ENCODE measurements around the gene KIF1A. TPM values are rescaled to one million over a fixed set of nuclear protein-coding genes. Genes with fewer than 3 reads are reported as not detected.

The KIF1A gene
- total and polyA plus RNA-seq, 10 of the 15 experiments (the other 5 are each of a cell fraction or from before 2014, with no cell fraction given), result 0.04 to 0.95 (median 0.06) TPM; not detected in 5

DNA sequence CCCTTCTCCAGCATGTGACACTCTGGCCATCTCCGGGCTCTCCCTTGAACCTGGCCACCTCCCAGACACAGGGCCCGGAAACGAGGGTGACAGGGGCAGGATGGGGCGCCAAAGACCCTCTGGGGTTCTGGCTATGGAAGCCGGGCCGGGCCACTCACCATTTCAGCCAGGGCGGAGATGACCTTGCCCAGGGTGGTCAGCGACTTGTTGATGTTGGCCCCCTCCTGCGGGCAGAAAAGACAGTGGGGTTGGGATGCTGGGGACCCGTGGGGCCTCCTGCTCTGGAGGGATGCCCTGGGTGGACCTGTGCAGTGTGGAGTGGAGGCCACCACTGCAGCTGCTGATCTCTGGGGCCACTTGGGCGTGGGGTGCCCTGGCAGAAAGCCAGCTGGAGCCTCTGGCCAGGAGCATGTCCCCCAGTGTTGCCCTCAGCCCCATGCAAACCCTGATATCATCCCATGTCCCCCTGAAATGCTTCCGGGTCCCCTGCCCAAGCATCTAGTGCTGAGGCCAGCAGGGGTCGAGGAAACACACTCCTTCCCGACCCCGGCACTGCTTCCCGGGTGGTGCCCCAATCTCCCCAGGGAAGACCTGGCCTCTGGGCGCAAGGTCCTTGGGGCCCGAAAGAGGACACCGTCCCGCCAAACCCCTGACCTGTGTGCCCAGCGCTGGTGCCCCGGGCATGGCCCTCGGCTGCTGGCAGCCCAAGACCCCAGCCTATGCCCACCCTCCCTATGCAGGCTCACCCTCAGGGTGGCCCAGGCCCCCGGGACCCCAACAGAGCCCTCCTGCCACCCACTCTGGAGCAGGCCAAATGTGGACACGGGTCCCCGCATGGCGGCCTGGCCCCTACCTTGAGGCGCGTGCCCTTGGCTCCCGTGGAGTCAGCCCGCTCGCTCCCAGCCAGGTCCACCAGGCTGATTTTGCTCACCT is 36.9 kb downstream of the KIF1A start:
- no peak overlapping the region for H3K4me2 ChIP-seq (ENCODE audit: control insufficient read depth, insufficient read depth)
- H2AFZ ChIP-seq (ENCODE audit: control insufficient read depth, low read depth, low read length), result no peak overlapping the region
- no TSS peak for BruUV-seq (replicated peaks)
- H3K4me1 ChIP-seq (ENCODE audit: control insufficient read depth, insufficient read depth, low read length), result no peaks in the 10 kb centered on the region
- no peaks in the 10 kb centered on the region for H3K27me3 ChIP-seq (replicated peaks in 1 of 2; ENCODE audit: control insufficient read depth in 2 of 2, insufficient read depth in 2 of 2, low read length in 1 of 2)
- ATAC-seq, result no peak
- H3K36me3 ChIP-seq (ENCODE audit: control insufficient read depth in 2 of 2, insufficient read depth in 2 of 2, low read length in 1 of 2), result no peaks in the 10 kb centered on the region
- no peaks in the 10 kb centered on the region for H4K20me1 ChIP-seq (ENCODE audit: control insufficient read depth, insufficient read depth)
- no peaks in the 10 kb centered on the region for H3K79me2 ChIP-seq (ENCODE audit: control insufficient read depth, insufficient read depth, low read length)
- no peaks in the 10 kb centered on the region; the same call in 2 of the 3 replicates for H3K9me3 ChIP-seq (replicated peaks; ENCODE audit: control insufficient read depth, insufficient read depth, low read length)
- DNase-seq (ENCODE audit: low read depth, low spot score), result no peak
- ChIA-PET RAD21 (ENCODE audit: unreplicated experiment) (no interaction called here), SMC1A (ENCODE audit: uncharacterized antibody, unreplicated experiment) (no interaction called here), POLR2A (no interaction called here), CTCF (no interaction called here)
- WGBS (ENCODE audit: insufficient coverage, insufficient replicate concordance, low lambda C conversion rate, missing lambda C conversion rate), result 58% methylated on average over 30 of the region's 32 CpGs
- intact Hi-C loops (cut with micrococcal nuclease; ENCODE audit: unreplicated experiment), result no loop called here
- in situ Hi-C loops (cut with MboI), result no loop called here
- no peak overlapping the region for H3K4me3 ChIP-seq
- H3K27ac ChIP-seq (ENCODE audit: control insufficient read depth, insufficient read depth), result no peak overlapping the region
- no peak overlapping the region for H3K9ac ChIP-seq (ENCODE audit: control insufficient read depth, insufficient read depth, low read length)
- no peak for FAIRE-seq
- TF ChIP-seq SPI1 (IDR thresholded peaks at IDR 0.05; ENCODE audit: borderline replicate concordance, insufficient read depth, low read depth, low read length) (no peak), RAD21 (IDR thresholded peaks at IDR 0.05; ENCODE audit: insufficient read depth, low read depth, low read length) (no peak), EP300 (IDR thresholded peaks at IDR 0.05; ENCODE audit: borderline replicate concordance in 1 of 2, control insufficient read depth in 1 of 2, low read depth in 2 of 2, low read length in 2 of 2) (no peak), ZNF687 (IDR thresholded peaks at IDR 0.05) (no peak), NR2C2 (IDR thresholded peaks at IDR 0.05; ENCODE audit: borderline replicate concordance, control insufficient read depth, insufficient read length, low read depth) (no peak), IKZF2 (IDR thresholded peaks at IDR 0.05) (no peak), TCF3 (IDR thresholded peaks at IDR 0.05; ENCODE audit: borderline replicate concordance, insufficient read depth, low read depth, low read length) (no peak), MEF2A (IDR thresholded peaks at IDR 0.05; ENCODE audit: insufficient read depth, low read depth, low read length) (no peak), KDM1A (IDR thresholded peaks at IDR 0.05; ENCODE audit: borderline replicate concordance) (no peak), SIX5 (IDR thresholded peaks at IDR 0.05; ENCODE audit: low read depth, low read length, severe bottlenecking) (no peak), KLF5 (IDR thresholded peaks at IDR 0.05; ENCODE audit: partially characterized antibody) (no peak), SUZ12 (IDR thresholded peaks at IDR 0.05; ENCODE audit: unreplicated experiment) (no peak), E4F1 (IDR thresholded peaks at IDR 0.05; ENCODE audit: borderline replicate concordance, partially characterized antibody) (no peak)
- TF ChIP-seq, protein P1, sequence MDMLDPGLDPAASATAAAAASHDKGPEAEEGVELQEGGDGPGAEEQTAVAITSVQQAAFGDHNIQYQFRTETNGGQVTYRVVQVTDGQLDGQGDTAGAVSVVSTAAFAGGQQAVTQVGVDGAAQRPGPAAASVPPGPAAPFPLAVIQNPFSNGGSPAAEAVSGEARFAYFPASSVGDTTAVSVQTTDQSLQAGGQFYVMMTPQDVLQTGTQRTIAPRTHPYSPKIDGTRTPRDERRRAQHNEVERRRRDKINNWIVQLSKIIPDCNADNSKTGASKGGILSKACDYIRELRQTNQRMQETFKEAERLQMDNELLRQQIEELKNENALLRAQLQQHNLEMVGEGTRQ (IDR thresholded peaks at IDR 0.05; ENCODE audit: borderline replicate concordance, low read depth, low read length), result no peak
